Frontal cortex (tissue), 4 donors: ENCODE results near the gene IFITM2. TPM values are rescaled to one million over a fixed set of nuclear protein-coding genes. Genes with fewer than 3 reads are reported as not detected.
"Not testable (repeated sequence)": the region's sequence is repeated elsewhere in the genome, so short reads cannot be mapped to it uniquely, and the experiment has no call there.

ENCODE experiments used
- DNase-seq, 2 donors: peaks; one replicate each; pipeline ENCODE4 v3.0.0; 2012; ENCODE audit warnings: low spot score in 2 of 2
- FAIRE-seq: peaks from 2 replicates; lab custom pipeline; 2012; peaks lifted over from hg19 to GRCh38; lab: Jason Lieb, UNC
- total RNA-seq: library from RNA; depleted of rRNA; stranded (reverse); fragments of >200 nt; gene quantifications from one replicate; pipeline ENCODE4 v1.2.3, GENCODE V29; 2014
- donor health status: control.
- donor health status: control.
- donor health status: control.

Gene IFITM2
- total RNA-seq, 1 donor from 2014 or later: 5.3 TPM

GRCh38 chr11:280706-281485 is 26.7 kb upstream of the IFITM2 start:
- no peak for FAIRE-seq
- no peak for DNase-seq

- no peak for FAIRE-seq
- DNase-seq: no peak
Measured at GRCh38 chr11:281486-282161, 26.0 kb upstream of the IFITM2 start.

GRCh38 chr11:282171-282570 is 25.4 kb upstream of the IFITM2 start:
- no peak for FAIRE-seq
- no peak for DNase-seq

GRCh38 chr11:282630-283360 is 24.8 kb upstream of the IFITM2 start:
- FAIRE-seq: no peak
- DNase-seq: no peak

- no peak for DNase-seq
- no peak for FAIRE-seq
Measured at GRCh38 chr11:283405-284104, 24.1 kb upstream of the IFITM2 start.

GRCh38 chr11:284105-285020 is 23.3 kb upstream of the IFITM2 start:
- DNase-seq (no peak), FAIRE-seq (no peak)

GRCh38 chr11:285021-285893 is 22.4 kb upstream of the IFITM2 start:
- DNase-seq (no peak), FAIRE-seq (no peak)

- DNase-seq (no peak), FAIRE-seq (no peak)
Measured at GRCh38 chr11:285894-286220, 21.8 kb upstream of the IFITM2 start.

GRCh38 chr11:286977-287820 is 20.4 kb upstream of the IFITM2 start:
- DNase-seq, FAIRE-seq: not testable (repeated sequence)

- DNase-seq: no peak
- no peak for FAIRE-seq
Measured at GRCh38 chr11:287821-288477, 19.7 kb upstream of the IFITM2 start.

- FAIRE-seq (no peak), DNase-seq (peak; percentile 85 to 95)
Measured at GRCh38 chr11:288478-289397, 18.9 kb upstream of the IFITM2 start, which contains the start of gene PGGHG. Gene PGGHG (plus strand): TSS chr11:289126. CDS start chr11:289817, 691 bp downstream.

GRCh38 chr11:289398-289711 is 18.3 kb upstream of the IFITM2 start:
- FAIRE-seq: no peak
- DNase-seq: no peak

GRCh38 chr11:289712-290620 is 17.6 kb upstream of the IFITM2 start:
- DNase-seq (no peak), FAIRE-seq (no peak)

- DNase-seq (no peak), FAIRE-seq (no peak)
Measured at GRCh38 chr11:290621-291231, 16.9 kb upstream of the IFITM2 start.
